Fibroblast of lung (primary cell): ENCODE measurements around the gene RNF146.

ENCODE experiments used
- CTCF ChIP-seq, 2 donors: IDR thresholded peaks in 1 of 2; conservative IDR thresholded peaks in 1 of 2; 1 replicate in 1 of 2; 2 replicates in 1 of 2; pipeline ENCODE4 v1.5.1; 2011 to 2012; ENCODE audit warnings: low read length in 2 of 2, control low read depth in 1 of 2, inconsistent platforms in 1 of 2, low read depth in 1 of 2, mild to moderate bottlenecking in 1 of 2
- EZH2 ChIP-seq: IDR thresholded peaks from 2 replicates; pipeline ENCODE4 v1.5.1; 2012; ENCODE audit warnings: low read length, control low read depth, mild to moderate bottlenecking; ENCODE audit errors: missing control alignments

GRCh38 chr6:127299522-127300240 is 33.0 kb downstream of the RNF146 start:
- no peak for TF ChIP-seq CTCF (conservative IDR thresholded peaks at IDR 0.05 in 1 of 2, IDR thresholded peaks at IDR 0.05 in 1 of 2; ENCODE audit: low read depth in 1 of 2, low read length in 2 of 2)
- no peak for TF ChIP-seq EZH2
